Thyroid gland (tissue), 4 donors: Measurements from ENCODE around the gene RPS6KA4.

Source experiments
- CTCF ChIP-seq, 6 experiments: fragments of 200-600 bp in 3 of 6; fragments of 450-650 bp in 3 of 6; sonication (generic) in 3 of 6; IDR thresholded peaks; one replicate each; pipeline ENCODE4 v1.5.1; 2016 to 2019; ENCODE audit warnings: antibody characterized with exemption in 6 of 6, mild to moderate bottlenecking in 2 of 6, inconsistent platforms in 1 of 6, moderate library complexity in 1 of 6
- POLR2A ChIP-seq, 2 donors: fragments of 450-650 bp; IDR thresholded peaks; one replicate each; pipeline ENCODE4 v1.6.1; 2017; ENCODE audit warnings: antibody characterized with exemption in 2 of 2, mild to moderate bottlenecking in 2 of 2, moderate library complexity in 1 of 2

DNA sequence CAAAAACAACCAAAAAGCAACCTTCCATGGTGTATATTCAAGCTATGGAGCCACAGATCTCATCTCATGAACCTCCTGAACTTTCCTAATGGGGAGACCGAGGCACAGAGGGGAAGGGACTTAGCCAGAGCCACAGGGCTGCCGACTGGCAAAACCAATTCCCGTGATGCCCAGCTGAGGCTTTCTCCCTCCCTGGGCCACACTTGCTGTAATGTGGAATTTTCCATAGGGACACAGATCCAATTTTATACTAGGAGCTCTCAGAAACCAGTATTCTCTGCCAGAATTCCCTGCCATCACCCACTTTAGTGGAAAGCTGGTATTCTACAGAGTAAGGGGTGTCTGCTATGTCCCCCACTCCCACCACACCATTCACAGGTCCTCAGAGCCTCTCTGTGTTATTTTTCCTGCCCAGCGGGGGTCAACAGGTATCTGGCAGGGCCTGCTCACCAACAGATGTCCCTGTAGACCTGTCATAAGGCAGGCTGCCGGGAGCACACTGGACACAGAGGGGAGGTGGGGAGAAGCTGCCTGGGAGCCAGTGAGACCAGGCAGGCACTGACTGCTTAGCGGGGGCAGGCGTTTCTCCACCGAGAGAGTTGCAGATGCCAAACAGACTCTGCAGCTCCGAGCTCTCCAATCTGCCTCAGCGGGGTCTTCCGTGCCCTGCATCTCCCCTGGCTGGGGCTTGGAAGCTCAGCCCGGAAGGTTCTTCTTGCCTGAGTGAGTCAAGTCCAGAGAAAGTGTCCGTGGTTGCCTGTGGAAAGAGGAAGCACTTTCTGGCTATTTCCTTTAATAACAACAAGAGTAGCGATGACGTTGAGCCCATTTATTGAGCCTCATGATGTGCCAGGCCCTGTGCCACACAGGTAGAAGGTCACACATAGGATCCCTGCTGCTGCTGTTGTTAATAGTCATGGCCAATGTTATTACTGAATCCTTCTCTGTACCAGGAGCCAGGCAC is 26.3 kb downstream of the RPS6KA4 start:
- no peak for TF ChIP-seq POLR2A (IDR thresholded peaks at IDR 0.05)
- TF ChIP-seq CTCF (IDR thresholded peaks at IDR 0.05), result no peak
